HCT116 (cell line): Measurements from ENCODE around the gene ZNF648. TPM values are rescaled to one million over a fixed set of nuclear protein-coding genes. Genes with fewer than 3 reads are reported as not detected.

ENCODE experiments used
- ATAC-seq: fragments of 200-7000 bp; cut with Tn5 transposase; 2 replicates; pipeline ENCODE4 v1.9.1; 2020; ENCODE audit warnings: mild to moderate bottlenecking, moderate library complexity
- BruUV-seq: library from RNA; stranded (reverse); fragments of 400-500 nt; replicated peaks from 2 replicates; lab custom pipeline; 2021; lab: Mats Ljungman, UMichigan
- CTCF ChIA-PET: fragments of 300-600 bp; sonication (Branson Sonifier 250); formaldehyde crosslinking; loops from one replicate; lab custom pipeline; 2021; ENCODE audit warnings: antibody characterized with exemption; lab: Charles Lee
- POLR2A ChIA-PET: fragments of 300-600, 350-600 bp; sonication (Branson Sonifier 250); formaldehyde crosslinking; loops from one replicate; lab custom pipeline; 2021; ENCODE audit warnings: antibody characterized with exemption; lab: Charles Lee
- RAD21 ChIA-PET, 2 experiments: fragments of 300-600 bp; sonication (Branson Sonifier 250); formaldehyde crosslinking; loops; one replicate each; lab custom pipeline; 2023; ENCODE audit warnings: low total read pairs in 2 of 2; ENCODE audit not compliant: uncharacterized antibody in 2 of 2, unreplicated experiment in 2 of 2, low non-redundant PET in 1 of 2; lab: Charles Lee
- DNase-seq: peaks from one replicate; pipeline ENCODE4 v3.0.0-alpha.2; 2010; ENCODE audit warnings: low read depth, low spot score
- H2AFZ ChIP-seq: fragments of 200-600 bp; shearing (Covaris generic), sonication (generic); 2 replicates; pipeline ENCODE4 v1.6.1; 2017; ENCODE audit warnings: low read depth, mixed run types, mixed read lengths, antibody characterized with exemption, low read length; ENCODE audit not compliant: poor library complexity, severe bottlenecking
- H3K27ac ChIP-seq: 2 replicates; pipeline ENCODE4 v1.5.1; 2012; ENCODE audit warnings: low read depth, low read length
- H3K27me3 ChIP-seq: fragments of 200-600 bp; sonication (generic); 2 replicates; pipeline ENCODE4 v1.6.1; 2016; ENCODE audit warnings: mixed run types, low read length, mixed read lengths; ENCODE audit not compliant: insufficient read depth
- H3K36me3 ChIP-seq, 2 experiments: fragments of 200-500 bp in 1 of 2; fragments of 200-600 bp in 1 of 2; sonication (Bioruptor generic) in 1 of 2; sonication (generic) in 1 of 2; 2 replicates each; pipeline versions ENCODE4 v1.5.1 to v1.6.1; 2014 to 2016; ENCODE audit warnings: low read length in 2 of 2, inconsistent platforms in 1 of 2, mixed read lengths in 1 of 2, mixed run types in 1 of 2; ENCODE audit not compliant: insufficient read depth in 2 of 2, control insufficient read depth in 1 of 2
- H3K4me1 ChIP-seq, 2 experiments: fragments of 200-600 bp in 1 of 2; sonication (generic) in 1 of 2; 2 replicates each; pipeline versions ENCODE4 v1.5.1 to v1.6.1; 2012 to 2017; ENCODE audit warnings: low read length in 2 of 2, inconsistent platforms in 1 of 2, mild to moderate bottlenecking in 1 of 2, mixed read lengths in 1 of 2, mixed run types in 1 of 2, moderate library complexity in 1 of 2; ENCODE audit not compliant: insufficient read depth in 2 of 2, control insufficient read depth in 1 of 2
- H3K4me2 ChIP-seq: fragments of 200-600 bp; sonication (generic); 2 replicates; pipeline ENCODE4 v1.6.1; 2017; ENCODE audit warnings: mixed run types, low read length, mixed read lengths
- H3K4me3 ChIP-seq, 2 experiments: fragments of 200-600 bp in 1 of 2; sonication (generic) in 1 of 2; replicated peaks in 1 of 2; 2 replicates each; pipeline ENCODE4 v1.5.1; 2011 to 2016; ENCODE audit warnings: low read length in 2 of 2, control low read depth in 1 of 2, low read depth in 1 of 2, mild to moderate bottlenecking in 1 of 2, mixed read lengths in 1 of 2, mixed run types in 1 of 2
- H3K79me2 ChIP-seq: fragments of 200-600 bp; sonication (generic); 2 replicates; pipeline ENCODE4 v1.6.1; 2017; ENCODE audit warnings: mild to moderate bottlenecking, mixed run types, low read length, moderate library complexity, mixed read lengths; ENCODE audit not compliant: insufficient read depth
- H3K9ac ChIP-seq: fragments of 200-600 bp; sonication (generic); 2 replicates; pipeline ENCODE4 v1.6.1; 2016; ENCODE audit warnings: low read length, mixed read lengths
- H3K9me2 ChIP-seq: fragments of 200-600 bp; sonication (generic), shearing (Covaris generic); 2 replicates; pipeline ENCODE4 v1.6.1; 2017; ENCODE audit warnings: mixed run types, mild to moderate bottlenecking, moderate library complexity; ENCODE audit not compliant: insufficient read depth
- H3K9me3 ChIP-seq, 2 experiments: fragments of 200-500 bp in 1 of 2; fragments of 200-600 bp in 1 of 2; sonication (Bioruptor generic) in 1 of 2; sonication (generic) in 1 of 2; 2 replicates each; pipeline ENCODE4 v1.6.1; 2014 to 2017; ENCODE audit warnings: low read length in 2 of 2, mixed read lengths in 2 of 2, inconsistent platforms in 1 of 2, low read depth in 1 of 2, mild to moderate bottlenecking in 1 of 2, mixed run types in 1 of 2, moderate library complexity in 1 of 2; ENCODE audit not compliant: control insufficient read depth in 1 of 2, insufficient read depth in 1 of 2
- H4K20me1 ChIP-seq: fragments of 200-600 bp; sonication (generic), shearing (Covaris generic); 2 replicates; pipeline ENCODE4 v1.6.1; 2017; ENCODE audit warnings: mixed run types, mild to moderate bottlenecking, moderate library complexity; ENCODE audit not compliant: insufficient read depth
- CEBPB ChIP-seq: IDR thresholded peaks from 2 replicates; pipeline ENCODE4 v1.6.1; 2012; ENCODE audit warnings: low read depth
- EGR1 ChIP-seq: IDR thresholded peaks from 2 replicates; pipeline ENCODE4 v1.6.1; 2012; ENCODE audit warnings: low read depth
- EZH2phosphoT487 ChIP-seq: fragments of 200-600 bp; IDR thresholded peaks from 2 replicates; pipeline ENCODE4 v1.6.1; 2018; ENCODE audit warnings: antibody characterized with exemption, borderline replicate concordance
- FOSL1 ChIP-seq: IDR thresholded peaks from 2 replicates; pipeline ENCODE4 v1.6.1; 2012; ENCODE audit warnings: low read depth
- JUND ChIP-seq: IDR thresholded peaks from 2 replicates; pipeline ENCODE4 v1.6.1; 2012
- RAD21 ChIP-seq: IDR thresholded peaks from 2 replicates; pipeline ENCODE4 v1.6.1; 2012; ENCODE audit warnings: low read depth, mild to moderate bottlenecking
- SIN3A ChIP-seq: IDR thresholded peaks from 2 replicates; pipeline ENCODE4 v1.6.1; 2012; ENCODE audit warnings: low read depth
- YY1 ChIP-seq: IDR thresholded peaks from 2 replicates; pipeline ENCODE4 v1.6.1; 2011; ENCODE audit warnings: low read length, low read depth, moderate library complexity, mild to moderate bottlenecking; ENCODE audit not compliant: insufficient replicate concordance; ENCODE audit errors: extremely low read depth
- ZFX ChIP-seq: fragments of 450-650 bp; IDR thresholded peaks from 2 replicates; pipeline ENCODE4 v1.6.1; 2017
- ZNF274 ChIP-seq: fragments of 200-500 bp; sonication (Bioruptor generic); IDR thresholded peaks from 2 replicates; pipeline ENCODE4 v1.6.1; 2014; ENCODE audit warnings: mild to moderate bottlenecking, low read depth, low read length, inconsistent platforms
- intact Hi-C: fragments of 100-400 bp; cut with micrococcal nuclease; formaldehyde crosslinking; loops from 2 replicates; pipeline ENCODE4 v1.10.0; 2022
- total RNA-seq: library from RNA; stranded (reverse); gene quantifications from one replicate; pipeline ENCODE4 v1.2.1, GENCODE V29; 2021; ENCODE audit not compliant: unreplicated experiment
- TF ChIP-seq, protein P1 (sequence below): IDR thresholded peaks from 2 replicates; pipeline ENCODE4 v1.6.1; 2012; ENCODE audit warnings: low read depth

ZNF648 gene
- total RNA-seq, 1 experiment from 2014 or later = 0.57 TPM

DNA sequence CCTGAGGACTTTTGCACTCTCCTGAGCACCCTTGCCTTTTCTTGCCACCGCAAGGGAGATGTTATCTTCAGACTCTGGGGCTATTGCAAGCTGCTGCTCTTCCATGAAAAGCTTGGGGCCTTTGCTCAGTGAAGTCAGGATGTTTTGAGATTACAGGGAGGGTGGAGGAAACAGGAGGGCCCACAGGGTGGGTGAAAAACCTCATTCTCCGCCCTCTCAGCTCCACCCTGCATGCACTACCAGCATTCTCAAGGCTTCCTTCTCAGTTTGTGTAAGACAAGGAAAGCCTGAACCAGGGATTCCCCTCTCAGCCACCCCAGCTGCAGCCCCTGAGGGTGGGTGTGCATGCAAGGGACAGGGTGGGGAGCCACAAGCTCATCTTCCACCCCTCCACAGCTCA lies 25.8 kb upstream of the ZNF648 start:
- Histone ChIP-seq H3K36me3 (no peaks in the 10 kb centered on the region), H2AFZ (no peak overlapping the region), H3K9me2 (no peaks in the 10 kb centered on the region), H3K27me3 (no peaks in the 10 kb centered on the region), H3K9me3 (no peaks in the 10 kb centered on the region), H3K4me3 (no peak overlapping the region), H3K9ac (no peak overlapping the region), H3K27ac (no peak overlapping the region)
- ChIA-PET POLR2A (interaction anchor here (1.3 kb wide), 1 partner anchor 304 kb away, joined by 4 read pairs; the partner anchor contains the start of gene GLUL), CTCF (interaction anchor here (0.9 to 1.3 kb wide), 2 partner anchors 57 to 310 kb away, joined by 3 to 5 read pairs; no protein-coding TSS in a partner anchor), RAD21 (no interaction called here)
- DNase-seq (no peak), ATAC-seq (no peak)
- intact Hi-C loops = no loop called here
- no TSS peak for BruUV-seq
- no peak for TF ChIP-seq EZH2phosphoT487
- TF ChIP-seq ZFX = no peak
- TF ChIP-seq YY1 = no peak
- no peak for TF ChIP-seq EGR1
- TF ChIP-seq CEBPB = no peak
- TF ChIP-seq, all 23 proteins: peak for 0
- Histone ChIP-seq H3K4me2 (no peak overlapping the region), H3K79me2 (no peaks in the 10 kb centered on the region), H3K4me1 (peaks cover 0 to 6% of the 10 kb centered on the region in 2 experiments; a peak in 1 of 4 replicates), H4K20me1 (no peaks in the 10 kb centered on the region)

GRCh38 chr1:182086620-182087019 lies 25.1 kb upstream of the ZNF648 start:
- no peak for ATAC-seq

More at GRCh38 chr1:182086620-182087019, 25.1 kb upstream of the ZNF648 start:
- Histone ChIP-seq H3K27me3 (no peaks in the 10 kb centered on the region), H2AFZ (no peak overlapping the region), H3K4me2 (no peak overlapping the region), H3K9ac (no peak overlapping the region), H4K20me1 (no peaks in the 10 kb centered on the region), H3K79me2 (no peaks in the 10 kb centered on the region), H3K27ac (no peak overlapping the region), H3K4me3 (no peak overlapping the region), H3K4me1 (peaks cover 0 to 6% of the 10 kb centered on the region in 2 experiments; a peak in 1 of 4 replicates), H3K36me3 (no peaks in the 10 kb centered on the region), H3K9me2 (no peaks in the 10 kb centered on the region), H3K9me3 (no peaks in the 10 kb centered on the region)
- ChIA-PET RAD21 (no interaction called here), CTCF (no interaction called here), POLR2A (no interaction called here)
- intact Hi-C loops = no loop called here
- no peak for DNase-seq
- TF ChIP-seq EGR1 (no peak), ZNF274 (no peak), YY1 (no peak), EZH2phosphoT487 (no peak), RAD21 (no peak), CEBPB (no peak), FOSL1 (no peak), ZFX (no peak), SIN3A (no peak), JUND (no peak)
- TF ChIP-seq, protein P1, sequence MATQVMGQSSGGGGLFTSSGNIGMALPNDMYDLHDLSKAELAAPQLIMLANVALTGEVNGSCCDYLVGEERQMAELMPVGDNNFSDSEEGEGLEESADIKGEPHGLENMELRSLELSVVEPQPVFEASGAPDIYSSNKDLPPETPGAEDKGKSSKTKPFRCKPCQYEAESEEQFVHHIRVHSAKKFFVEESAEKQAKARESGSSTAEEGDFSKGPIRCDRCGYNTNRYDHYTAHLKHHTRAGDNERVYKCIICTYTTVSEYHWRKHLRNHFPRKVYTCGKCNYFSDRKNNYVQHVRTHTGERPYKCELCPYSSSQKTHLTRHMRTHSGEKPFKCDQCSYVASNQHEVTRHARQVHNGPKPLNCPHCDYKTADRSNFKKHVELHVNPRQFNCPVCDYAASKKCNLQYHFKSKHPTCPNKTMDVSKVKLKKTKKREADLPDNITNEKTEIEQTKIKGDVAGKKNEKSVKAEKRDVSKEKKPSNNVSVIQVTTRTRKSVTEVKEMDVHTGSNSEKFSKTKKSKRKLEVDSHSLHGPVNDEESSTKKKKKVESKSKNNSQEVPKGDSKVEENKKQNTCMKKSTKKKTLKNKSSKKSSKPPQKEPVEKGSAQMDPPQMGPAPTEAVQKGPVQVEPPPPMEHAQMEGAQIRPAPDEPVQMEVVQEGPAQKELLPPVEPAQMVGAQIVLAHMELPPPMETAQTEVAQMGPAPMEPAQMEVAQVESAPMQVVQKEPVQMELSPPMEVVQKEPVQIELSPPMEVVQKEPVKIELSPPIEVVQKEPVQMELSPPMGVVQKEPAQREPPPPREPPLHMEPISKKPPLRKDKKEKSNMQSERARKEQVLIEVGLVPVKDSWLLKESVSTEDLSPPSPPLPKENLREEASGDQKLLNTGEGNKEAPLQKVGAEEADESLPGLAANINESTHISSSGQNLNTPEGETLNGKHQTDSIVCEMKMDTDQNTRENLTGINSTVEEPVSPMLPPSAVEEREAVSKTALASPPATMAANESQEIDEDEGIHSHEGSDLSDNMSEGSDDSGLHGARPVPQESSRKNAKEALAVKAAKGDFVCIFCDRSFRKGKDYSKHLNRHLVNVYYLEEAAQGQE = no peak
- no TSS peak for BruUV-seq
